Fibroblast of pulmonary artery (primary cell): ENCODE results near the gene ZC3H14.
A peak's percentile ranks its signal among the peaks of the same experiment; 100 is the strongest.

Experiments
- DNase-seq: peaks from one replicate; pipeline ENCODE4 v3.0.0-alpha.2; 2010; ENCODE audit warnings: low read depth
- H3K4me3 ChIP-seq: replicated peaks from 2 replicates; pipeline ENCODE4 v1.5.1; 2011; ENCODE audit warnings: low read depth, mild to moderate bottlenecking, control low read depth, low read length, moderate library complexity
- TF ChIP-seq, protein P1 (sequence below): IDR thresholded peaks from 2 replicates; pipeline ENCODE4 v1.5.1; 2011; ENCODE audit warnings: mild to moderate bottlenecking, control low read depth, low read length, inconsistent platforms; ENCODE audit errors: missing control alignments

ZC3H14 gene

DNA sequence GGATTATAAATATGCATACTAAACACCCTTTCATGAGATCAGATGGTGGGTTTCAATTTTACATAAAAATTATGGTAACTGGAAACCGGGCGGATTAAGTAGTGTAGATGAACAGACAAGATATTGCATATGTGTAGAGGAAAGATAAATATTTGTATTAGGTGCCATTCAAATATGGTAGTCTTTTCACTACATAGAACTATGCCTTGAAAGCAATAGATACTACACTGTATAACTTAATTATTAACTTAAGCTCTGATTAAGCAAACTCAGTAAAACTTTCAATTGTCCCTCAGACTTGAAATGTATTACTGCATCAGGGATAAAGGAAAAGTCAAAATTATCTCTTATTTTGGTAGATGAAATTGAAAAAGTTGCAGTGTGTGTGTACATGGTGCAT, 10.0 kb upstream of the ZC3H14 start:
- no peak for DNase-seq
- TF ChIP-seq, protein P1, sequence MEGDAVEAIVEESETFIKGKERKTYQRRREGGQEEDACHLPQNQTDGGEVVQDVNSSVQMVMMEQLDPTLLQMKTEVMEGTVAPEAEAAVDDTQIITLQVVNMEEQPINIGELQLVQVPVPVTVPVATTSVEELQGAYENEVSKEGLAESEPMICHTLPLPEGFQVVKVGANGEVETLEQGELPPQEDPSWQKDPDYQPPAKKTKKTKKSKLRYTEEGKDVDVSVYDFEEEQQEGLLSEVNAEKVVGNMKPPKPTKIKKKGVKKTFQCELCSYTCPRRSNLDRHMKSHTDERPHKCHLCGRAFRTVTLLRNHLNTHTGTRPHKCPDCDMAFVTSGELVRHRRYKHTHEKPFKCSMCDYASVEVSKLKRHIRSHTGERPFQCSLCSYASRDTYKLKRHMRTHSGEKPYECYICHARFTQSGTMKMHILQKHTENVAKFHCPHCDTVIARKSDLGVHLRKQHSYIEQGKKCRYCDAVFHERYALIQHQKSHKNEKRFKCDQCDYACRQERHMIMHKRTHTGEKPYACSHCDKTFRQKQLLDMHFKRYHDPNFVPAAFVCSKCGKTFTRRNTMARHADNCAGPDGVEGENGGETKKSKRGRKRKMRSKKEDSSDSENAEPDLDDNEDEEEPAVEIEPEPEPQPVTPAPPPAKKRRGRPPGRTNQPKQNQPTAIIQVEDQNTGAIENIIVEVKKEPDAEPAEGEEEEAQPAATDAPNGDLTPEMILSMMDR, result no peak
- H3K4me3 ChIP-seq, result peak overlapping the region; percentile 78

DNA sequence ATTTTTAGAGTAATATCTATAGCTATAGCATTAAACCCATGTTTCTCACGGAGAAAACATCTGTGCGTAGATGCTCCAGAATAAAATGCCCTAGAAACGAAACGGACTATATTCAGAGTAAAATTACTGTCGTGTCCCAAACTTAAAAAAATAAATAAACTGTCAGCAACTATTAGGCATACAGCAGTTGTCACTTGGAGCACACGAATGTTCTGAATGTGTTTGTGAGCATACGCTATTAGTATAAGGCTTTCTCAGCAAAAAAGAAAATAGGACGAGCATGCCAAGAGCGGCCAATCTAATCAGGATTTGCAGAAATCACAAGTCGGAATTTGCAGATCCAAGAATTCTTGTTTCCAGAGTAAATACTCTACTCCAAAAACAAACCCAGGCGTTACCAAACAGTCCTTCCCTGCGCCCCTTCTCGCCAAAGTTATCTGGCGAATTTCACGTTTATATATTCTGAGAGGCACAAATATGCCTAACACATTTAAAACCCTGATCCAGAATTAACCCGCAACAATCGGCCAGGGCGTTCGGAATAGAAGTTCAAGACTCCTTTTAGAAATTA, 8.9 kb upstream of the ZC3H14 start:
- peak; percentile 27 for DNase-seq
- TF ChIP-seq, protein P1, result no peak
- H3K4me3 ChIP-seq, result peak overlapping the region; percentile 66

DNA sequence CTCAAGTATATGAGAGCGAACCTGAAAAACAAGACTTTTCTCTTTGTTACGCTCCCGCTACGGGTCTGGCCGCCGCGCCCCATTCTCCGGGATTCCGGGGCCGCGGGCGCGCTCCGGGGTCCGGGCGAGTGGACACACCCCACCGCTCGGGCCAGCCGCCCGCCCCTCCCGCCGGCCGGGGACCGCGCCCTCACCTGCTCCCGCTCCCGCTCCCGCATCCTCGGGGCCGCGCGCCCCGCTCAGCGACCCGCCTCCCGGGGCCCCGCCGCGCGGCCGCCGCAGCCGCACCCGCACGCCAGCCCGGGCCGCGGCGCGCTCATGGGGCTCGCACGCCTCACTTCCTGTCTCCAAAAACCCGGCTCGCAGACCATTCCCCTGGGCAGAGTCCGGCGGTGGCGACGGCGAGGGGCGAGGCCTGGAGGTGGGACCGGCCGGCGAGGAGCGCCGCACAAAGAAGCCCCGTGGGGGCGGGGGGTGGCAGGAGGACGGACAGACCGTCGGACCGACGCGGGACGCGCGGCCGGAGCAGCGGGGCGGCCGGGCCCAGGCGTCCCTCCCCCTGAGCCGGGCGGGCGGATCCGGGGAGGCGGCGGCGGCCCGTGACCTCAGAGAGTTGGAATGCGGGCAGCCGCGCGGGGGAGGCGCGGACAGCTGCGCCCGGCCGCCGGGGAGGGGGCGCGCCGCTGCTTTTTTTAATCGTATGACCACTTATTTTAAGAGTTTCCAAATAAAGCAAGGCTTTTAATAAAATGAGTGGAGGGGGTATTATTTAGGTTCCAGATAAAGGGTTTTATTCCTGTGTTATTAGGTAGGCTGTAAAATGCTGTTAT, 8.2 kb upstream of the ZC3H14 start, which contains the start of gene PTPN21:
Gene PTPN21 (minus strand): TSS at position 551 of the 830 bp plus-strand sequence. CDS start 4,590 bp downstream, outside the sequence.
- TF ChIP-seq, protein P1, result no peak
- DNase-seq, result peak; percentile 72
- H3K4me3 ChIP-seq, result peak within 1 kb of the TSS; percentile 66

DNA sequence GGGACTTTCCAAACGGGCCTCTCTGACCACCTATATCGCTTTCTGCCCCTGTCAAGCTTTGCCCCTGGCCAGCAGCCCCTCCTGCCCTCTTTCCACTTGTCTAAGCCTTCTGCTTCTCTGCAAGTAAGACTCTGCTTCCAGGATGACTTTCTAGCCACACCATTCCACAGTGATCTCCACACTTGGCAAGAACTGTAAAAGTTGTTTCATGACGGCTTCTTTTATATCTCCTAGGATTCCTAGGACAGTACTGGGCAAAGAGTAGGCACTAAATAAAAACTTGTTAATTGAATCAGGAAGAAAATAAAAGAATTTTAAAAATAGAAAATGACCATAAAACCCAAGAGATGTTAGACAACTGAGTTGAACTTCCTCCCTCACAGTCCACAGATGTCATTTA, 6.3 kb upstream of the ZC3H14 start:
- H3K4me3 ChIP-seq, result no peak overlapping the region
- TF ChIP-seq, protein P1, result no peak
- no peak for DNase-seq

DNA sequence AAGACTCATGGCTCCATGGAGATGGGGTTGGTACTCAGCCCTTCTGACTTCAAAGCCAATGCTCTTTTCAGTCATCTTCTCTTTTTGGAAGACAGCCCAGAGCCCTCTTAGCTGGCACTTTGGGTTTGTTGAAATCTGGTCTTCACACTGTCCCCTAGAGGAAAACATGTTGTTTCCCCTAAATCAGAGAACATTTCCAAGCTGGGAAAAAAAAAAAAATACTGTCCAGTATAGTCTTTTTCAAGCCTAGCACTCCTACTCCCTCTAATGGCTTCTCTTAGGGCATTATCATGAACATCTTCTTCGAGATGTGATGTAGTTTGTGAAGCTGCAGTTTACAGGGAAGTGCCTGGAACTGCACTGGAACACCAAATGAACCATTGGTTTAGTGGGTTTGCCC, 3.0 kb upstream of the ZC3H14 start:
- peak; percentile 69 for DNase-seq
- TF ChIP-seq, protein P1, result peak; percentile 52
- no peak overlapping the region for H3K4me3 ChIP-seq

DNA sequence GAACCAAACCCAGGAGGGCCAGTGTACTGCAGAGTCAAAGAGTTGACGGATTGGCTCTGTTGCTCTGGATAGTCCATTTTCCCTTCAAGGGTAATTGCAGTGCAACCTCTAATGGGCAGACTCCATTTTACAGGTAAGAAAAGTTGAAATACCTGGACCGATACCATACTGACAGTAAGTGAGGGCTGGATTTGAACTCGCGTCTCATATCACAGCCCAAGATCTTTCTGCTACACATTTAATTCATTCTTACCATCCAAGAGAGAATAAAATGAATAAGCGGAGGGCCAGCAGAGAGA, 356 bp upstream of the ZC3H14 start:
- H3K4me3 ChIP-seq, result peak overlapping the region; percentile 85
- no peak for DNase-seq
- TF ChIP-seq, protein P1, result no peak

DNA sequence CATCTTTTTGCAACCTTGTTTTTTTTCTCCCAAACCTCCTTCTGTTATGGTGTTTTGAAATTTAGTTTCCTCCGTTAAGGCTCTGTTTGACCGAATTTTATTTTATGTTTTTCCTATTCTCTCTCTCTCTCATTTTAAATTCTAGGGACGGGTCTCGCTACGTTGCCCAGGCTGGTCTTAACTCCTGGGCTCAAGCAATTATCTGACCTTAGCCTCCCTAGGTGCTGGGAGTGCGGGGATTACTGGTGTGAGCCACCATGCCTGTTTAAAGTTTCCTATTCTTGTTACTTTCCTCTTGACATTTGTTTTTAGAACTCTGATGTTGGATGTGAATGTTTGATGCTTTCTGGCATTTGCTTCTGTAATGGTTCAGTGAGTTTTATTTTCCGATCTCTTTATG, 1.0 kb downstream of the ZC3H14 start:
- TF ChIP-seq, protein P1, result no peak
- no peak for DNase-seq

More for the DNA sequence above, 1.0 kb downstream of the ZC3H14 start:
- peak overlapping the region; percentile 85 for H3K4me3 ChIP-seq
